Raji (cell line): Measurements from ENCODE around the gene TPRN.

ENCODE experiments used
- POLR2A ChIP-seq: IDR thresholded peaks from 2 replicates; pipeline ENCODE4 v1.6.1; 2011; ENCODE audit warnings: low read depth, low read length, control low read depth; ENCODE audit not compliant: insufficient read depth

The TPRN gene

DNA sequence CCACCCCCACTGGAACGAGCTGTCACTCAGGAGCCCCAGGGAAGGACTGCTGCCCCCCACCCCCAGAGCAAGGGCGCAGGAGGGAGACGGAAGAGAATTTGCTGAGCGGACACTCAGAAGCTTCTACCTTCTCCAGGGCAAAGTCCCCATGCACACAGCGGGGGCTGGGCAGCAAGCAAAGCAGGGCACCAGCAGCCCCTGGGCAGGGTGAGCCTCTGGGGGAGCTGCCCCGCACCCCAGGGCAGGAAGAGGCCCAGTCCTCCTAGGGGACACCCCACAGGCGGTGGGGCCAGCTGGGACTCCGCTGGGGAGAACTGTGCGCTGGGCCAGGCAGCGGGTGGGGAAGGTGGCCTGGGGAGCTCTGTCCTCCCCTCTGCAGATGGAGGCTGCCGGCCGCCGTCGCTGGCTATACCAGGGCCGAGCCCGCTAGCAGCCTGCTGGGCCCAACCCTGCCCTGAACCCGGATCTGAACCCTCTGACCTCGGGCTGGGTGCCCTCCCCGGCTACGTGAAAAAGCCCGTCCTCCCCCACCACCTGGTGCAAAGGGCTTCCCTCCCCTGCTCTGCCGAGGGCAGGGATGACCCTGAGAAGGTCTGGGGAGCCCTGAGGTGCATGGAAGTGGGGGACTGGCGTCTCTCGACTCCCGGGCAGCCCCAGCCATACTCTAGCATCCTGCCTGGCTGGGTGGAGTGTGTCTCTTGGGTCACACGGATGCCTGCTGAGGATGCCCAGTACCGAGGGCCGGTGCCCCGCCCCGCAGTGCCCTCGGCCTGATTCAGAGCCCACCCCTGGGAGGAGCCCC lies 29.6 kb upstream of the TPRN start:
- no peak for TF ChIP-seq POLR2A

DNA sequence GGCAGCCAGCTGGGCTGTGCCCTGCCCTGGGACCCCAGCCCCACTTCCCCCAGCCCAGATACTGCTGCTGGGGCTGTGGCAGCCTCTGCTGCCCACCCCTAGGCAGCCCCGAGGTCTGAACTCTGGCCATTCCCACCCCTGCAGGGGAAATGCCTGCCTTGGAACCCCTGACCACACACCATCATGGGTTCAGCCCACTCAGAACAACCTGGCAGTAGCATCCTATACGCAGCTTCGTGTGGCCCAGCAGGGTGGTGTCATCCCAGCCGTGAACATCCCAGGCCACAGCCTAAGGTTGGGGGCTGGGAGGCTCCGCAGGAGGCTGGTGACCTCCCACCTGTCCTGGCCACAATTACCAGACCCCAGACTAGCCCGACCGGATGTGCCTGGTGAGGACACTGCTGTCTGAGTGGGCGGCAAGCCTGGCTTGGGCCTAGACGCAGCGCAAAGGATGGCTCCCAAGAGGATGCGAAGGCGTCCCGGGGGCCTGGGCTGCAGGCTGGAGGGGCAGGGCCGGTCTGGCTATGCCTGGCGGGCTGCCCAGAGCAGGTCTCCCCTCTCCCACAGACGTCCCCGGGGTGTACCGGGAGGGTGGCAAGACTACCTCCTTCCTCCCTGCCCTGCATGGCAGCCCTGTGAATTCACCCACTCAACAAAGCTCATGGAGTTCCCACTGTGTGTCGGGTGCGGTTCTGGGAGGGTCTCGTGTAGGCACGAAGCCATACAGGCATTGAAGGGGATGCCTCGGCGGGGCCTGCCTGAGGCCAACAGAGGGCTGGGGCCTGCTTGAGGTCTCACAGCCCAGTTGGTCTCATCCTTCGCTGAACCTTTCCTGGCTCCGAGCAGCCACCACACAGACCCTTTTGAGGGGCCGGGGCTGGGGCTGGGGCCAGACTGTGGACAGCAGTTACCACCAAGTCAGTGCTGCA lies 28.7 kb upstream of the TPRN start:
- TF ChIP-seq POLR2A: no peak

DNA sequence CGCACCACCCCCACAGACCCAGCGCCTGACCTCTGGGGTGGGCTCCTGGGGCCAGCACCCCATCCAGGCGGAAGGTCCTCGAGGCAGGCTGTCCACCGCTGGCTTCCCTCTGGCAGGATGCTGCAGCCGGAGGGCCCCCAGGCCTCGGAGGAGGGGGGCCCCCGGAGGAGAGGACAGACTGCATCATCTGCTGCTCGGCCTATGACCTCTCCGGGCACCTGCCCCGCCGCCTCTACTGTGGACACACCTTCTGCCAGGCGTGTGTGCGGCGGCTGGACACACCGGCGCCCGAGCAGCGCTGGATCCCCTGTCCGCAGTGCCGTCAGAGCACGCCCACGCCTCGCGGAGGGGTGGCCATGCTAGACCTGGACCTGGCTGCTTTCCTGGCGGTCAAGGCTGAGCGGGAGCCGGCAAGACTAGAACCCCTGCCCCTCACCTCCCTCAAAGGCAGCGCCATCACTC lies 28.0 kb upstream of the TPRN start:
- TF ChIP-seq POLR2A: no peak

DNA sequence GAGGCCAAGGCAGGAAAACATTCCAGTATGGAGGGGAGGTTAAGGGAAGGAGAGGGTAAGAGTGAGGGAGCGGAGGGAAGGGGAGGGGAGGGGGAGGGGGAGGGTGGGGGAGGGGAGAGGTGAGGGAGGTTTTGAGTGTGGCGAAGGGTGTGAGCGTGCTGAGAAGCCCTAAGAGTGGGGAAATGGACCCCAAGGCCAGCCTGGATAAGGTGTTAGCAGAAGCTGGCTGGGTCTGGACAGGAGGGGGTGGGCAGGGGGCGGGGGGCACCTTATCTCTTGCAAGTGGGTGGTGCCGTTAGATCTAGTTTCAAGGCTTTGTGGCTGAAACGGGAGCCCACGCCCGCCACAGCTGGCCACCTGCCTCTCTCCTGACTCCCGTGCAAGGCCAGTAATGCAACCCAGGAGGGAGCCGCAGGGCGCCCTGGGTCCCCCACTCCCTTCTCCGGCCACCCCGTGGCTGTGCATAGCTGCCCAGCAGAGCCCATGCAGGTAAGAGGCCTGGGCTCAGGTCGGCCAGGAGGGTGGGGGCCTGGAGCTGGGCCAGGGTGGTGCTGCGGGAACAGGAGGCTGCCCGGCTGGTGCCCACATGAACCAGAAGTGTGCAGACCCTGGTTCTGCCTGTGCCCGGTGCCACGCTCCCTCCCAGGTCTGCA lies 27.4 kb upstream of the TPRN start:
- no peak for TF ChIP-seq POLR2A

DNA sequence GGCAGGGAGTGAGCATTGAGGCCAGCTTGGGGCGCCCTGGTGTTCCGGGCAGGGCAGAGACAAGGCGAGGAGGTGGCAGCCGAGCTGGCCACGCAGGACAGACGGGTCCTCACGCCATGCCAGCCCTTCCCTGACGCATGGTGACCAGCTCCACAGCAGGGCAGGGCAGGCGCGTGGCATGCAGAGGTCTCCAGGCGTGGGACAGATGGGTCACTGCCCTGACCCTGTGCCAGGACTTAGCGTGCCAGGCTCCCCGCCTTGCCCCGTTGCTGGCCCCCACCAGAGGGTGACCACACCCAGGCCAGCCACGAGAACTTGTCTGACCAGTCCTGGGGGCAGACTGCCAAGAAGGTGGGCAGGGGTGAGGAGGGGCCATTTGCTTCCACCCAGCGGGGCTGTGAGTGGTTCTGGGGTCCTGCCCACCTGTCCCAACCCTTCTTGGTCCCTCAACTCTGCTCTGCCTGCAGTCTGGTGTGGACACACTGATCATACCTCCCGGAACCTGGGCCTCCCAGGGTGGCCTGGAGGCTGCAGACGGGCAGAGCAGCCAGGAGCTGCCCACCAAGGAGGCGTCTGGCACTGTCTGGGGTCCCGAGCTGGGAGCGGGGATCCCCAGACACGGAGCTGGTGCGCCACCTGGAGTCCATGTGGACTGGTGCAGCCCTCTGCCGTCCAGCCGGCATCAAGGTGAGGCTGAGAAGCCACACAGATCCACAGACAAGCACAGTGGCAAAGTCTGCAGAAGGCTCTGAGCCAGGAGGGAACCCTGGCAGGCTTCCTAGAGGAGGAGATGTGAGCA lies 26.7 kb upstream of the TPRN start, which contains the start of gene RNF224:
Gene RNF224, plus strand, starts transcription at position 449 of the 799 bp plus-strand sequence. CDS start 834 bp downstream, outside the sequence.
- TF ChIP-seq POLR2A: peak; percentile 41

DNA sequence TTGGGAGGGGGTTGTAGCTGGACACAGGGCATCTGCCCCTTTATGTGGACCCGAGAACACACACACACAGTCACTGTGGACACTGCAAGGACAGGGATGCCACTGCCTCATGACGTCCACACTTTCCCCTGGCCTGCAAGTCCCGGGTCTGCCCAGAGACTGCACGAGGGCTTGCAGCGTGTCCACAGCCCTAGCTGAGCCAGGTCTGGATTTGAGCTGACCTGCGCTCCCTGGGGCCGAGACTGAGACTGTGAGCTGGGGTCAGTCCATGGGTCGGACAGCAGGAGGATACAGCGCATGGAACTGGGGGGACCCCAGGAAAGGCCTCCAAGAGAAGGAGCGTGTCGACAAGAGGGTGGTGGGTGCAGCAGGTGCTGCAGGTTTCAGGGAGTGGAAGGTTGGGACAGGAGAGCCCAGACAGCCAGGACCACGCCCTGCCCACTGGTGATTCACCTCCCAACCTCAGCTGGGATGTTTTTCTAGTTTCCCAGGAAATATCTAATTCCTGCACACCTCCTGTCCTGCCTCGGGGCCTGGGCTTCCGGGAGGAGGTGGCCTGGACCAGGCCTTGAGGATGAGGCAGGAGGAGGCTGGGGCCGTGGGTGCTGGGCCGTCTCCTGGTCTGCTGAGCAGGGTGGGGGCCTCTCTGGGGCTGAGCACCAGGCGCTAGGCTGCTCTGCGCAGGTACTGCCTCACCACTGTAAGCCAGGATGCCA lies 26.0 kb upstream of the TPRN start:
- no peak for TF ChIP-seq POLR2A

DNA sequence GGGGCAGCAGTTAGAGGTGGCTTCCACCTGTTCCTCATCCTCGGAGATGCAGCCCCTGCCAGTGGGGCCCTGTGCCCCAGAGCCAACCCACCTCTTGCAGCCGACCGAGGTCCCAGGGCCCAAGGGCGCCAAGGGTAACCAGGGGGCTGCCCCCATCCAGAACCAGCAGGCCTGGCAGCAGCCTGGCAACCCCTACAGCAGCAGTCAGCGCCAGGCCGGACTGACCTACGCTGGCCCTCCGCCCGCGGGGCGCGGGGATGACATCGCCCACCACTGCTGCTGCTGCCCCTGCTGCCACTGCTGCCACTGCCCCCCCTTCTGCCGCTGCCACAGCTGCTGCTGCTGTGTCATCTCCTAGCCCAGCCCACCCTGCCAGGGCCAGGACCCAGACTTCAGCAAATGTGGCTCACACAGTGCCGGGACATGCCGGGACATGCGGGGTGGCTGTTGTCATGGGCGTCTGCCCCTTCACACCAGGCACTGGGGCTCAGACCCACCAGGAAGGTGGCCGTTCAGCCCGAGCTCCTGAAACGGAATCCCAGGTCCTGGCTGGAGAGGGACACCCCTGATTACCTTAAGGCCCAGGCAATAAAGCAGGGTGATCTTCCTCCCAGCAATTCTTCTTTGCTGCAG lies 25.3 kb upstream of the TPRN start:
- no peak for TF ChIP-seq POLR2A

DNA sequence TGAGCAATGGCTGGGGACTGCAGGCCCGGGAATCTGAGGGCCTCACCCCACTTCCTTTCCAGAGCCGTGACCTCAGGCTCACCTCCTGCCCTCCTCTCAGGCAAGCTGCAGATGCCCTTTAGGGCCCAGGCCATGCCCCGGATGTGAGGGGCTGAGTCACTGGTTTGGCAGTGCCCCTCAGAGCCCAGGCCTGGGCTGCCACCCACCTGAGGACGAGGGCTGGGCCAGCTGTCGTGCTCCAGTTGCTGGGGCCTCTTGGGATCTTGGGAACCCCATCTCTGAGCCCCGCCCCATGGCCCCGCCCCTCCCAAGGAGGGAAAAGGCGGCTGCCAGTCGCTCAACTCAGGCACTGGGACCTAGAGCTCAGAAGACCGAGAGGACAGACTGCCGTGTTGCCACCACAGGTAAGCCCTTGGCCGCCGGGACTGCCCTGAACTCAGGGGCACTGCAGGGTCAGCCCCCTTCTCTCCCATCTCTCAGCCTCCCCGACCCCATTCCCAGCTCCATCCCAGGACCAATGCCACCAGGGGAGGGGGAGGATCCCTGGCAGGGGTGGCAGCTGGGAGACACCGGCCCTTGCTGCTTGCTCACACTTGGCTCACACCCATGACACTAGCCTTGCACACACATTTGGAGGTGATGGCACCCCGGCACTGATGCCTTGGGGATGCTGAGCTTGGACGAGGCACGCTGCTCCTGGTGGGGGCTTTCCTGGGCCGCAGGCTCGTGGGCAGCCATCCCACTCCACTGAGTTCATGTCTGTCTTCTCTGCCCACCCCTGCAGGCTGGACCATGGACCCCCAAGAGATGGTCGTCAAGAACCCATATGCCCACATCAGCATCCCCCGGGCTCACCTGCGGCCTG lies 24.5 kb upstream of the TPRN start, which contains the start of gene CYSRT1:
Gene CYSRT1, plus strand, starts transcription at position 345 of the 865 bp plus-strand sequence. Its CDS starts 448 bp downstream, at position 793.
- TF ChIP-seq POLR2A: no peak

DNA sequence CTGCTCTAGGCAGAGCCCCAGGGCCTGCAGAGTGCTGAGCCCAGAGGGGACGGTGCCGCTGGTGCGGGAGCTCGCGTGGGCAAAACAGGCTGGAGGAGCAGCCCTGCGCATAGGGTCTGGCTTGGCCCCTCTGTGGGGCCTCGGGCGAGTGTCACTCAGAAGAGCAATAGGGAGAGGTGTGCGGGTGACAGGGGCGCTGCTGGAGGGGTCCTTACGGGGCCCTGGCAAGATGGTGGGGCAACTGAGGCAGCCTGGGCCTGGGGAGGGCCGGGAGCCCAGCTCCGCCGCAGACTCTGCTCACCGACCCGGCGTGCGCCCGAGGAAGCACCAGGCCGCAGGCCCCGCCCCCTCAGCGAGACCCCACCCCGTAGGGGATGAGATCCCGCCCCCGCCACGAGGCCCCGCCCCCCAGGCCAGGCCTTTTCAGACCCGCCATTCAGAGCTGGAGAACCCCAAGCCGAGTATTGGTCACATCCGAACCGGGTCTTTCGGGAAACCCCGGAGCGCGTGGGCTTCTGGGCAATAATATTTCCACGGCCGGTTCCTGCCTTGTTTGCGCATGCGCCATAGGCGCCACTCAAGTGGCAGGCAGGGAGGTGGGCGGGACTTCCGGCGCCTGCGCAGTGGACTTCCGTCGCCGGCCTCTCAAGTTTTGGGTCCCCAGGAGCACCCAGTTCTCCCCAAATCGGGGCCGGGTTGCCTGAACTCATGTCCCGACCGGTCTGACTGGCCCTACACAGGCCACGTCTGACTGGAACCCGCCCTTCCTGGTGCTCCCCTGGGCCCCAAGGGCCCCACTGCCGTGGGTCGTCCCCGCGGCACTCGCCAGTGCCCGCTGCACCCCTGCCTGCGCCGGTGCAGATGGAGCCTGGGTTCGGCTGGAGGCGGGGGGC lies 22.8 kb upstream of the TPRN start:
- TF ChIP-seq POLR2A: peak; percentile 81

DNA sequence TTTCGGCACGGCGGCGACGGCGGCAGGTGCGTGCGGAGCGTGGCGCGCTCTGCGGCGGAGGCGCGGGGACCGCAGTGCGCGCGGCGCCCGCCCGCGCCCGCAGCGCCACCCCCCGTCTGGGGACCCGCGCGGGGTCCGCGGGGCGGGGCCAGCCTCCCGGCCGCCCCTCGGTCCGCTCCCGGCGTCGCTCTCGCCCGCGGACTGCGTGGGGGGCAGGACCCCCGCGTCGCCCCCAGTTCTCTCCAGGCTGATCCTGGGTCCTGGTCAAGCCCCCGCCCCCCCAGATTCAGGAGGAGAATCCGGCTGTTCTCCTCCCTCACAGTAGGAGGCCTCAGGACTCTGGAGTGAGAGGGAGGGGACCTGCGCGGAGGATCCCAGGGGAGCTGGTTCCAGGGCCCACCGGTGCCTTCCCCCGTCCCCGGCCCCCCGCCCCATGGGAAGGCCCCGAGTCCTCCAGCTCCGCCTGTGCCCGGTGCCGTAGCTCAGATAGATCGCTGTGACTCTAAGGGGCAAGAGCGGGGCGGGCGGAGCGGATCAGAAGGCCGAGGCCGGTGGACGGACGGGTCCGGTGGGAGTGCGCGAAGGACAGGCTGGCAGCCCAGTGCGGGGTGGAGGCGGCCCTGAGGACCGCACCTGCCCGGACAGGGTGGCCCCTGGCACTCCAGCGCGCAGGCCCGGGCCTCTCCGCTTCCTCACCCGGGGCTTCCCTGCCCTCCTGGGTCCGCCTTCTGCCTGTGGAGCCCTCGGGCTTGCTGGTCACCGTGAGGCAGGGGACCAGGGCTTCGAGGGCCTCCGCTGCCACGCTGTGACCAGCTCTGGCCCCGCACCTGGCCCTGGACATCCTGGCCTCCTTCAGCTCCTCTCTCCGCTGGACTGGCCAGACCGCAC lies 21.9 kb upstream of the TPRN start, which contains the start of gene RNF208:
Gene RNF208, minus strand, starts transcription at position 51 of the 888 bp plus-strand sequence. CDS start 1,028 bp downstream, outside the sequence.
- TF ChIP-seq POLR2A: no peak
